T-helper 1 cell treated with Interleukin-12 subunit alpha and Interleukin-12 subunit beta and Interleukin-4 antibody, amounts not matched to agents 30 μg/mL and 1 μg/mL, for 36 hours (primary cell): ENCODE measurements around the gene ODC1.

ENCODE experiments used
- H3K27ac Mint-ChIP-seq: one replicate; pipeline ENCODE4 v1.8.0; 2021; ENCODE audit warnings: mild to moderate bottlenecking, mixed read lengths
- H3K27me3 Mint-ChIP-seq: one replicate; pipeline ENCODE4 v1.8.0; 2021; ENCODE audit warnings: low read depth, mixed read lengths
- H3K36me3 Mint-ChIP-seq: one replicate; pipeline ENCODE4 v1.8.0; 2021; ENCODE audit warnings: low read depth, mixed read lengths
- H3K4me1 Mint-ChIP-seq: one replicate; pipeline ENCODE4 v1.8.0; 2021; ENCODE audit warnings: low read depth, mixed read lengths
- H3K4me3 Mint-ChIP-seq: one replicate; pipeline ENCODE4 v1.8.0; 2021; ENCODE audit warnings: mild to moderate bottlenecking, moderate library complexity, mixed read lengths
- H3K9me3 Mint-ChIP-seq: one replicate; pipeline ENCODE4 v1.8.0; 2021; ENCODE audit warnings: mixed read lengths

ODC1 gene

GRCh38 chr2:10413991-10414451 is 34.1 kb downstream of the ODC1 start:
- peaks cover 3% of the 10 kb centered on the region for H3K36me3 Mint-ChIP-seq
- no peak overlapping the region for H3K4me3 Mint-ChIP-seq
- H3K27me3 Mint-ChIP-seq = no peaks in the 10 kb centered on the region
- no peak overlapping the region for H3K27ac Mint-ChIP-seq
- H3K9me3 Mint-ChIP-seq = no peaks in the 10 kb centered on the region
- peaks cover 10% of the 10 kb centered on the region for H3K4me1 Mint-ChIP-seq

GRCh38 chr2:10413503-10413902 is 34.6 kb downstream of the ODC1 start:
- Mint-ChIP-seq H3K36me3 (peaks cover 3% of the 10 kb centered on the region), H3K4me1 (peaks cover 15% of the 10 kb centered on the region), H3K4me3 (no peak overlapping the region), H3K27me3 (no peaks in the 10 kb centered on the region), H3K27ac (no peak overlapping the region), H3K9me3 (no peaks in the 10 kb centered on the region)

GRCh38 chr2:10412380-10412779 is 35.7 kb downstream of the ODC1 start:
- Mint-ChIP-seq H3K27ac (no peak overlapping the region), H3K4me1 (peaks cover 25% of the 10 kb centered on the region), H3K27me3 (no peaks in the 10 kb centered on the region), H3K9me3 (no peaks in the 10 kb centered on the region), H3K36me3 (peaks cover 3% of the 10 kb centered on the region), H3K4me3 (no peak overlapping the region)

- H3K4me3 Mint-ChIP-seq = no peak overlapping the region
- H3K27me3 Mint-ChIP-seq = peaks cover 5% of the 10 kb centered on the region
- H3K27ac Mint-ChIP-seq = no peak overlapping the region
- H3K36me3 Mint-ChIP-seq = peaks cover 8% of the 10 kb centered on the region
- no peaks in the 10 kb centered on the region for H3K9me3 Mint-ChIP-seq
- H3K4me1 Mint-ChIP-seq = peaks cover 31% of the 10 kb centered on the region
Measured at GRCh38 chr2:10411557-10411956, 36.6 kb downstream of the ODC1 start.

- H3K27ac Mint-ChIP-seq = no peak overlapping the region
- no peaks in the 10 kb centered on the region for H3K9me3 Mint-ChIP-seq
- no peak overlapping the region for H3K4me3 Mint-ChIP-seq
- H3K4me1 Mint-ChIP-seq = peaks cover 31% of the 10 kb centered on the region
- H3K27me3 Mint-ChIP-seq = peaks cover 5% of the 10 kb centered on the region
- peaks cover 8% of the 10 kb centered on the region for H3K36me3 Mint-ChIP-seq
Measured at GRCh38 chr2:10410823-10411437, 37.2 kb downstream of the ODC1 start.

GRCh38 chr2:10410001-10410822 is 37.9 kb downstream of the ODC1 start:
- Mint-ChIP-seq H3K27ac (no peak overlapping the region), H3K4me3 (no peak overlapping the region), H3K27me3 (peaks cover 5% of the 10 kb centered on the region), H3K9me3 (no peaks in the 10 kb centered on the region), H3K4me1 (peaks cover 30% of the 10 kb centered on the region), H3K36me3 (peaks cover 8% of the 10 kb centered on the region)

GRCh38 chr2:10408649-10409579 is 39.2 kb downstream of the ODC1 start:
- H3K4me3 Mint-ChIP-seq = peak overlapping the region; percentile 81
- H3K9me3 Mint-ChIP-seq = no peaks in the 10 kb centered on the region
- H3K4me1 Mint-ChIP-seq = peaks cover 30% of the 10 kb centered on the region
- H3K36me3 Mint-ChIP-seq = peaks cover 8% of the 10 kb centered on the region
- peak overlapping the region; percentile 88 for H3K27ac Mint-ChIP-seq
- peaks cover 5% of the 10 kb centered on the region for H3K27me3 Mint-ChIP-seq

- Mint-ChIP-seq H3K4me3 (peak overlapping the region; percentile 81), H3K27me3 (peaks cover 5% of the 10 kb centered on the region), H3K27ac (peak overlapping the region; percentile 88), H3K4me1 (peaks cover 32% of the 10 kb centered on the region), H3K9me3 (no peaks in the 10 kb centered on the region), H3K36me3 (peaks cover 8% of the 10 kb centered on the region)
Measured at GRCh38 chr2:10407841-10408648, 40.1 kb downstream of the ODC1 start.

GRCh38 chr2:10407432-10407831 is 40.7 kb downstream of the ODC1 start:
- Mint-ChIP-seq H3K36me3 (peaks cover 8% of the 10 kb centered on the region), H3K27ac (peak overlapping the region; percentile 88), H3K4me1 (peaks cover 32% of the 10 kb centered on the region), H3K9me3 (no peaks in the 10 kb centered on the region), H3K27me3 (peaks cover 5% of the 10 kb centered on the region), H3K4me3 (peak overlapping the region; percentile 81)

GRCh38 chr2:10406491-10407188 is 41.5 kb downstream of the ODC1 start:
- Mint-ChIP-seq H3K4me1 (peaks cover 34% of the 10 kb centered on the region), H3K36me3 (peaks cover 8% of the 10 kb centered on the region), H3K27ac (peak overlapping the region; percentile 55), H3K27me3 (peaks cover 5% of the 10 kb centered on the region), H3K9me3 (no peaks in the 10 kb centered on the region), H3K4me3 (no peak overlapping the region)

- Mint-ChIP-seq H3K27me3 (peaks cover 5% of the 10 kb centered on the region), H3K9me3 (no peaks in the 10 kb centered on the region), H3K4me1 (peaks cover 39% of the 10 kb centered on the region), H3K27ac (no peak overlapping the region), H3K4me3 (no peak overlapping the region), H3K36me3 (peaks cover 10% of the 10 kb centered on the region)
Measured at GRCh38 chr2:10406016-10406415, 42.1 kb downstream of the ODC1 start.

GRCh38 chr2:10405448-10405847 is 42.7 kb downstream of the ODC1 start:
- H3K36me3 Mint-ChIP-seq = peaks cover 9% of the 10 kb centered on the region
- H3K27me3 Mint-ChIP-seq = peaks cover 5% of the 10 kb centered on the region
- no peak overlapping the region for H3K27ac Mint-ChIP-seq
- H3K4me1 Mint-ChIP-seq = peaks cover 44% of the 10 kb centered on the region
- H3K4me3 Mint-ChIP-seq = no peak overlapping the region
- no peaks in the 10 kb centered on the region for H3K9me3 Mint-ChIP-seq

GRCh38 chr2:10404324-10405143 is 43.6 kb downstream of the ODC1 start:
- Mint-ChIP-seq H3K27me3 (peaks cover 5% of the 10 kb centered on the region), H3K4me1 (peaks cover 48% of the 10 kb centered on the region), H3K27ac (no peak overlapping the region), H3K36me3 (peaks cover 15% of the 10 kb centered on the region), H3K9me3 (no peaks in the 10 kb centered on the region), H3K4me3 (no peak overlapping the region)
